Fibroblast of lung (primary cell): ENCODE results near the gene G6PC2.

Experiments
- EZH2 ChIP-seq: IDR thresholded peaks from 2 replicates; pipeline ENCODE4 v1.5.1; 2012; ENCODE audit warnings: low read length, control low read depth, mild to moderate bottlenecking; ENCODE audit errors: missing control alignments
- TF ChIP-seq, protein P1 (sequence below), 2 donors: IDR thresholded peaks in 1 of 2; conservative IDR thresholded peaks in 1 of 2; 1 replicate in 1 of 2; 2 replicates in 1 of 2; pipeline ENCODE4 v1.5.1; 2011 to 2012; ENCODE audit warnings: low read length in 2 of 2, control low read depth in 1 of 2, inconsistent platforms in 1 of 2, low read depth in 1 of 2, mild to moderate bottlenecking in 1 of 2

DNA sequence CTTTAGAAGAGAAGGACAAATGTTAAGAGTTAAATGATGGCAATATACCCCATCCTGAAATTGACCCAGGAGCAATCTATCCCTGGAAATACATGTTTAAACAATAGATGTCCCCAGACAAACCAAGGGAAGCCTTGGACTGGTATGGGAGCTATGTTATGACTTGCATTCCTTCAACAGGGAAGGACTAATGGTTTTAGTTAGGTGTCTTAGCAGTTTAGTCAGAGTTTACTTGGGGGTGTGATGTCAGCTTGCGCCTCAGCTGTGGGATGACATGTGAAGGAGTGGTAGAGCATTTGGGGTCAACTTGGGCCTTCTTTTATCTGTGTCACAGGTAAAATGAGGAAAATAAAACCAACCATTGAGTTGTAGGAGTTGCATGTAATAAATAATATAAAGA is 47.6 kb upstream of the G6PC2 start:
- TF ChIP-seq, protein P1, sequence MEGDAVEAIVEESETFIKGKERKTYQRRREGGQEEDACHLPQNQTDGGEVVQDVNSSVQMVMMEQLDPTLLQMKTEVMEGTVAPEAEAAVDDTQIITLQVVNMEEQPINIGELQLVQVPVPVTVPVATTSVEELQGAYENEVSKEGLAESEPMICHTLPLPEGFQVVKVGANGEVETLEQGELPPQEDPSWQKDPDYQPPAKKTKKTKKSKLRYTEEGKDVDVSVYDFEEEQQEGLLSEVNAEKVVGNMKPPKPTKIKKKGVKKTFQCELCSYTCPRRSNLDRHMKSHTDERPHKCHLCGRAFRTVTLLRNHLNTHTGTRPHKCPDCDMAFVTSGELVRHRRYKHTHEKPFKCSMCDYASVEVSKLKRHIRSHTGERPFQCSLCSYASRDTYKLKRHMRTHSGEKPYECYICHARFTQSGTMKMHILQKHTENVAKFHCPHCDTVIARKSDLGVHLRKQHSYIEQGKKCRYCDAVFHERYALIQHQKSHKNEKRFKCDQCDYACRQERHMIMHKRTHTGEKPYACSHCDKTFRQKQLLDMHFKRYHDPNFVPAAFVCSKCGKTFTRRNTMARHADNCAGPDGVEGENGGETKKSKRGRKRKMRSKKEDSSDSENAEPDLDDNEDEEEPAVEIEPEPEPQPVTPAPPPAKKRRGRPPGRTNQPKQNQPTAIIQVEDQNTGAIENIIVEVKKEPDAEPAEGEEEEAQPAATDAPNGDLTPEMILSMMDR (conservative IDR thresholded peaks at IDR 0.05 in 1 of 2, IDR thresholded peaks at IDR 0.05 in 1 of 2; ENCODE audit: low read depth in 1 of 2, low read length in 2 of 2) = no peak
- TF ChIP-seq EZH2 = no peak
